ENCODE data around the gene KIF21A.

Gene KIF21A

DNA sequence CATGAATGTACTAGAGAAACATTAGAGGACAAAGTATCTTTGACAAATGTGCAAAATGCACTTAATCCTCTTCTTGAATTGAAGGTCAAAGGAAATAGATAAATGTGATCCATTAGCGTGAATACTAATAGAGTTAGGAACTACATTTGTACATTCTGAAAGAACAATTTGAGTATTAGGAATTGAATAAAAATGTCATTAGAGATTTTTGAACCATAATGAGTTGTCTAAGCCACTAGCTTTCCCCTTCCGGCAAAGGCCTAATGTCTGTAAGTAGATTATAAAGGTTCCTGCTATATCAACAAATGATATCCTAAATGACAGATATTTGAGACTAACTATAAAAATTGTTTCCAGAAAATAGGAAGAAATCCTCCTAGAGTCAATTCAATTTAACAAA, 59.8 kb downstream of the KIF21A start:
- no peak for DNase-seq

GRCh38 chr12:39380090-39380489, 62.8 kb downstream of the KIF21A start:
- DNase-seq, result no peak

DNA sequence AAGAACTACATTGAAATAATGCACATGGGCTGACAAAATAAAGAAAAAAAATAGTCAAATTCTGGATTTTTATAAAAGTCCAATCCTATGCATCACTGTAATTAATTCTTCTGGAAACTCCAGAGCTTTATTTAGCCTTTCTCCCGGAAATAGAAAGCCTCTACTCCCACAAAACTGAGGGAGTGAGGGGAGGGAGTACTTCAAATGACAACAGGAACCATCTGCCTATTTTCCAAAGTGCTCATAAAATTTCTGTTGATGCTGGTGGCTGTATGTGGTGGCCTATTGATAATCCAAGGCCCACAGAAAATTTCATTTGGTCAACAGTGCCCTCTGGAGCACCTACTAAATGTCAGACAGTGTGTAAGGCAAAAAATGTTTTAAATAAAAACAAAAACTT, 64.6 kb downstream of the KIF21A start:
- DNase-seq, result no peak

DNA sequence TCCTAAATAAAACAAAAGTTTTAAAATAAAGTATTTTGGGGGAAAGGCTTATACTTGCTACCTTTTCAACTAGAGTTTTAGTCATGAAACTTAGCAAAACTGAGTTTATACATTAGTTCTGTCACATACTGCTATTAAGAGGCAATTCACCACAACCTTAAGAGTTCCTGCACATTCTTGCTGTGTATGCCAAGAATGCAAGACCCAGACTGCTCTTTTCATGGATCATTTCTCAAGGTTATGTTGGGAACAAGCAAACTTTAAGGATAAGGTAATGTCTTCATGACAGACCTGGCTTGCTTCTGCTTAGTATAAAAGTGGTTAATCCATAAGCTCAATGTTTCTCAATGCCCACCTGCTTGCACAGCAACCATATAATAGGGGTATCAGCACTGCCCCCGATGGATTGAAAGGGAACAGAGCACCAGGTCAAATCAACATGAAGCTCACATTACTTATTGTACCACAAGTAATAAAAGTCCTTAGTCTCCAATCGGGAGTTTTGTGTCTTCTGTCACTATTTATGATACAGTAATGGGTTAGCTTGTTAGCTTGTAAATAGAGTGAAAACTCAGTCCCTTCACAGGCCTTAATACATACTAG, 67.6 kb downstream of the KIF21A start:
- DNase-seq, result no peak

GRCh38 chr12:39372929-39373328, 70.0 kb downstream of the KIF21A start:
- DNase-seq, result no peak

DNA sequence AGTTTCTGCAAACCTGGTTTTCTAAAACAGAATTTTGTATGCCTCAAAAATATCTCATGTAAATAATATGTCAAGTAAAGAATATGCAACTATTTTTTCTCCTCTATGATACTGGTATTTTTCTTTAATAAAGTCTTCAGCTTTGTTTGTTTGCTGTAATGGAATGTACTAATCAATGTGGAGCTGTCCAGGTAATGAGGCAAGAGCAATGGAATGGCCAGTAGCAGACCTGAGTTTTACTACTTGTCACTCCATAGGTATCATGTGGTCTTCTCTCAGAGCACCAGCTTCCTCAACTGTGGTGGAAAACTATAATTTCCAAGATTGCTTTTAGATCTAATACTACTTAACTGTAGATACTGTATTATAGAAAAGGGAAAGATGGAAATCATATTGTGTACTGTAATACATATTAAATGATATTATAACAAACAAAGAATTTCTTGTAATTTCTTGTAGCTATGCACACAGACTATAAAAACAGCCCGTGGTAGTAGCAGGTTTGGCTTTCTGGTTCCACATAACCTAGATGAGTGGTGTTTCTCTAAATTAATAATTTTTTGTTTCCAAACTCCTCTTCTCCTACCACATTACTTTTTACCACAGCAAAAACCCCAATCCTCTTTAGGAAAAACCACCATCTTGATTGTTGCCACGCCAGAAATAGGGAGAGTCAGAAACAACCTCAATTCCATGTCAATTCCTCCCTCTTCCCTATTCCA, 70.6 kb downstream of the KIF21A start:
- DNase-seq, result no peak

- DNase-seq, result no peak
Observed at GRCh38 chr12:39369756-39370155, 73.2 kb downstream of the KIF21A start.

DNA sequence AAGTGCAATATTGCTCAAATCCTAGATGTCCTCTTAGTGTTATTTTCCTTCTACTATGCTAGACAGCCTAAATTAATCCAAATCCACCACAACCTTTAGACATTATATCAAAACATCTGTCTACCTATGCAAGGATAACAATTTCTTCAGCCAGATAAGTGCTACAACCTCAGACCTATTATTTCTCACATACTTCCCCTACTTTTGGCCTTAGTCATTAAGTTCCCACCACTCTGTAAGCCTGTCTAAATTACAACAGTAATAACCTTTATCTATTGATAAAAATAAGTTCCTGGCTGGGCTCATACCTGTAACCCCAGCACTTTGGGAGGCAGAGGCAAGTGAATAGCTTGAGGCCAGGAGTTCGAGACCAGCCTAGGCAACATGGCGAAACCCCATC, 74.0 kb downstream of the KIF21A start:
- DNase-seq, result no peak

- no peak for DNase-seq
Observed at GRCh38 chr12:39368096-39368495, 74.8 kb downstream of the KIF21A start.

GRCh38 chr12:39367494-39367893, 75.4 kb downstream of the KIF21A start:
- DNase-seq, result no peak

DNA sequence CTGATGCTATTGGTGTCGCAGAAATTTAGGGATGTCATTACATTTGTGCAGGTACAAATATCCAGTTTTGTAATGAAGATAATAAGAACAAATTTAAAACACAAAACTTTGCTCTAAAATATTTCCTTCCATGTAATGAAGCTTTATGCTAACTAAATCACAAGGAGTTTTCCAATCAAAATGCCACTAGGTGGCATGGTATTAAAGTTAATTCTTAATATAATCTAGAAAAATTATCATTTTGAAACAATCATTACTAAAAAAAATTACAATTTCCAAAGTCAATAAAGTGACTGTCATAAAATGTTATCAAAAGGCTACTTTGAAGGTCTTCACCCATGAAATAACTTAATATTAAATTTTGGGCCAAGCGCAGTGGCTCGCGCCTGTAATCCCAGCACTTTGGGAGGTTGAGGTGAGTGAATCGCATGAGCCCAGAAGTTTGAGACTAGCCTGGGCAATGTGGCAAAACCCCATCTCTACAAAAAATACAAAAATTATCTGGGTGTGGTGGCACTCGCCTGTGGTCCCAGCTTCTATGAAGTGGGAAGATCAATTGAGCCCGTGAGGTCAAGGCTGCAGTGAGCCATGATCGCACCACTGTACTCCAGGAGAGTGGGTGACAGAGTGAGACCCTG, 77.4 kb downstream of the KIF21A start:
- DNase-seq, result no peak

GRCh38 chr12:39364196-39364595, 78.7 kb downstream of the KIF21A start:
- no peak for DNase-seq

DNA sequence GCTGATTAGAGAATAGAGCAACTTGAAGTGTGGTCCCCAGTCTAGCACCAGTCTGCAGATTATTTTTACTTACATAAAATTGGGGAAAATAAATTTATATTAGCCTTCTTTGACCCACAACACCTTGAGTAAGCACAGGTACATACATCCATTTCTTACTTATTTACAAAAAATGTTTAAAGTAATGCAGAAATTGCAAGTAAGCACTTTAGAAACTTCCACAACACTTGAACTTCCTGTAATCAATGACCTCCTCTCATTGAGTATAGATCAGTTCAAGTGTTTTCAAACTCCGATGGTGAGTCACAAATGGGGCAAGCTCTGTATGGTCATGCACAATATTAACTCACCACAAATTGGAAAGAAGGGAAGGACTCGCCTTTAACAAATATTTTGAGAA, 83.3 kb downstream of the KIF21A start:
- no peak for DNase-seq

GRCh38 chr12:39357041-39357440, 85.9 kb downstream of the KIF21A start:
- DNase-seq, result no peak

GRCh38 chr12:39355841-39356240, 87.1 kb downstream of the KIF21A start:
- DNase-seq, result no peak

GRCh38 chr12:39354955-39355354, 88.0 kb downstream of the KIF21A start:
- no peak for DNase-seq

- DNase-seq, result no peak
Observed at GRCh38 chr12:39352471-39353017, 90.4 kb downstream of the KIF21A start.

DNA sequence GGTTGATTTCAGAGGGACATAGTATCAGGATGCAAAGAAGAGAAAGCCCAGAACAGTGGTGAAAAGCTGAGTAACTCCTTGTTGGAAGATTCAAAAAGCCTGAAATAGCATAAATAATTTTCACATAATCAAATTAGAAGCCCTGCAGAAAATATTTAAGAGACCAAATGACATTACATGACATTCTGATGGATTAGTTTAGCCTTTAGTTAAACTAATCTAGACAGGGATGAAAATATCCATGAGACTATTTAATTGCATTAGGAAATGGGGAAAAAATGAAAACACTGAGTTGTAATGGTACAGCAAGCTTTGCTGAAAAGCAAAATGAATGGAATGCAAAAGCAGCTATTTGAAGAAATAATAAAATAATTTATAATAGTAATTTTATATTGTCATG, 91.8 kb downstream of the KIF21A start:
- no peak for DNase-seq

GRCh38 chr12:39348941-39349626, 93.8 kb downstream of the KIF21A start:
- no peak for DNase-seq

GRCh38 chr12:39348523-39348922, 94.4 kb downstream of the KIF21A start:
- DNase-seq, result no peak

- DNase-seq, result no peak
Observed at GRCh38 chr12:39344926-39345325, 98.0 kb downstream of the KIF21A start.

DNA sequence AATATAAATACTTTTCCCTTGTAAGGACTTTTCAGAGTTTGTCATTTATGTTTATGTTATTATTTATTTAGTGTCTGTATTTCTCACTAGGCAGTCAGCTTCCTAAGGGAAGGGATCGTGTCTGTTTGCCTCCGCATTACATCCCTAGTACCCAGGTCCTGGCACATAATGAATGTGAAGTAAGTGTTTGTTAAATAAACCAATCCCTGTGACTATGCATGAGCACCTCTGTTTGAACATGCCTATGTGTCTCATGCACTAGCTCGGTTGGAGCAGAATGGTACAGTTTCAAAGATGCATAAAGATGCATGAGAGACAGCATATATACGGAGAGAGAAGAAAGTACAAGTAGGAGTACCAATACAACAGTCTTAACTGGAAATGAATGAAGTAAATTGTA, 99.3 kb downstream of the KIF21A start:
- DNase-seq, result no peak

- DNase-seq, result no peak
Observed at GRCh38 chr12:39341761-39342160, 101.2 kb downstream of the KIF21A start.

DNA sequence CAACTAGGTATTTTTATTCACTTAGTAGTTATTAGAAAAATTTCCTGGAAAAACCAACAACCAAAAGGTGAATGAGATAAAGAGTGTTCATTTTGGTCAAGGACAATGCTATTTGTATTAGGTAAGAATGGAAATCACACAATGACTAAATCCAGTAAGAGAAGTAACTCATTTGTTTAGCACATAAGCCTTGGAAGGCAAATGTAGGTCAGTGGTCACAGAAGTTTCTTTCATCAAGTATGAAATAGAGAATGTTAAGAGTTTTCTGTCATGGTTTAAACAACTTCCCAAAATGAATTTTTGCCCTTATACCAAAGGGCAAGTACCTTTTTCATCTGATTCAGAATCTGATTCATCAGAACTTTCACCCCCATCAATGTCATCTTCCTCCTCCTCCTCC, 101.7 kb downstream of the KIF21A start:
- DNase-seq, result no peak

Measured in NCI-H1105 (cell line).